NB4 (cell line): ENCODE measurements around the gene DPF3.

ENCODE experiments used
- MYC ChIP-seq: IDR thresholded peaks from 2 replicates; pipeline ENCODE4 v1.6.1; 2011; ENCODE audit warnings: low read depth, low read length
- POLR2A ChIP-seq: IDR thresholded peaks from 2 replicates; pipeline ENCODE4 v1.6.1; 2011; ENCODE audit warnings: mild to moderate bottlenecking; ENCODE audit not compliant: insufficient read length; ENCODE audit errors: extremely low read depth
- TF ChIP-seq, protein P1 (sequence below): IDR thresholded peaks from one replicate; pipeline ENCODE4 v1.5.1; 2012; ENCODE audit warnings: low read depth, low read length
- TF ChIP-seq, protein P2 (sequence below): IDR thresholded peaks from 2 replicates; pipeline ENCODE4 v1.6.1; 2011; ENCODE audit warnings: low read depth, low read length

DNA sequence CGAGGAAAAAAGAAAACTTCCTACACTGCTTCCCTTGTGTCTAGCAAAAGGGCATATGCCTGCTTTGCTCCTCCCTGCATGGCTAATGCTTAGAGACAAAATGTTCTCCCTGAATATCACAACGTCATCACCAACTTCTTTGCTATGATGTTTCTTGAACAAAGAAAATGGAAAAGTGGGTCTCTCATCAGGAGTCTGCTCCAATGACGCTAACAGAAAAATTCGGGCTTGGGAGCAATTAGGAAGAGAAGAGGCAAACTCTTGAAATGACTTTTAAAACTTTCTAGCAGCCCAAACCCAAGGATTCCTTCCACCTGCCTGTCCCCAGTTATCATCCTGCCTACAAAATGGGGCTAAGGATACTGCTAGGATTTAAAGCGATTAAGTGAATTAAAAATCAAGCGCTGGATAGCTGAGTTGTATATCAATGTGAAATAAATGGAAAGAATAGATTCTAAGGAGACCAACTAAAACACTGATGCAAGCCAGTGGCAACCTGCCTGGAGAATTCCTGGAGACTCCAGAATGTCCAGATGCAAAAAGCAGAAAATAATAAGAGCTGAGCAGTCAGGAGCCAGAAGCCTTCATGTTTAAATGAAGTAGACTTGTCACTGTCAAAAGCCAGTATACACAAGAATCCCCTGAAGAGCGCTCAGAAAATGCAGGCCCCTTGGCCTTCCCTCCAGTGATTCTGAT, 183.8 kb downstream of the DPF3 start:
- TF ChIP-seq, protein P1, sequence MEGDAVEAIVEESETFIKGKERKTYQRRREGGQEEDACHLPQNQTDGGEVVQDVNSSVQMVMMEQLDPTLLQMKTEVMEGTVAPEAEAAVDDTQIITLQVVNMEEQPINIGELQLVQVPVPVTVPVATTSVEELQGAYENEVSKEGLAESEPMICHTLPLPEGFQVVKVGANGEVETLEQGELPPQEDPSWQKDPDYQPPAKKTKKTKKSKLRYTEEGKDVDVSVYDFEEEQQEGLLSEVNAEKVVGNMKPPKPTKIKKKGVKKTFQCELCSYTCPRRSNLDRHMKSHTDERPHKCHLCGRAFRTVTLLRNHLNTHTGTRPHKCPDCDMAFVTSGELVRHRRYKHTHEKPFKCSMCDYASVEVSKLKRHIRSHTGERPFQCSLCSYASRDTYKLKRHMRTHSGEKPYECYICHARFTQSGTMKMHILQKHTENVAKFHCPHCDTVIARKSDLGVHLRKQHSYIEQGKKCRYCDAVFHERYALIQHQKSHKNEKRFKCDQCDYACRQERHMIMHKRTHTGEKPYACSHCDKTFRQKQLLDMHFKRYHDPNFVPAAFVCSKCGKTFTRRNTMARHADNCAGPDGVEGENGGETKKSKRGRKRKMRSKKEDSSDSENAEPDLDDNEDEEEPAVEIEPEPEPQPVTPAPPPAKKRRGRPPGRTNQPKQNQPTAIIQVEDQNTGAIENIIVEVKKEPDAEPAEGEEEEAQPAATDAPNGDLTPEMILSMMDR: no peak
- TF ChIP-seq, protein P2, sequence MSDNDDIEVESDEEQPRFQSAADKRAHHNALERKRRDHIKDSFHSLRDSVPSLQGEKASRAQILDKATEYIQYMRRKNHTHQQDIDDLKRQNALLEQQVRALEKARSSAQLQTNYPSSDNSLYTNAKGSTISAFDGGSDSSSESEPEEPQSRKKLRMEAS: no peak
- no peak for TF ChIP-seq POLR2A
- no peak for TF ChIP-seq MYC
